ENCODE results near the gene ASAP2.

ASAP2 gene

DNA sequence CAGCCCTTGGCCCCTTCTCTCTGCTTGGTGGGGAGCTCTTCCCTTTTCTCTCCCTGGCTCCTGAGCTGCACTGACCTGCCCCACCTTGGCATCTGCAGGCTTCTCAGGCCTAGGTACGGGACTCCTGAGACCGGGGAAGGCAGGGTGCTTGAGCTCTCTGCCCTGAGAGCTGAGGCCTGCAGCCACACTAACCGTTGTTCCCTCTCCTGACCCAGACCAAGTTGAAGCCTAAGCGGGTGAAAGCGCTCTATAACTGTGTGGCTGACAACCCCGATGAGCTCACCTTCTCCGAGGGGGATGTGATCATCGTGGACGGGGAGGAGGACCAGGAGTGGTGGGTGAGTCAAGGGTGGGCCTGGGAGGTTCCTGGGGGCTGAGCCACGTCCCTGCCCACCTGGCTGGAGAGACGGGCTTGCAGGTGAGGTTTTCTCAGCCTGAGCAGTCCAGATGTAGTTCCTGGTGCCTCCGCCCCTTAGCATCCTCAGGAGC lies 194.5 kb downstream of the ASAP2 start:
- Histone ChIP-seq H3K4me3 (IDR thresholded peaks at IDR 0.05; ENCODE audit: insufficient read depth, low read depth, low read length) (no peak overlapping the region), H4K20me1 (ENCODE audit: insufficient read depth) (no peaks in the 10 kb centered on the region), H3K4me2 (no peak overlapping the region), H3K27me3 (ENCODE audit: insufficient read depth, low read depth) (no peaks in the 10 kb centered on the region), H3K79me2 (ENCODE audit: insufficient read depth, low read depth) (no peaks in the 10 kb centered on the region), H3K9ac (no peak overlapping the region), H3K36me3 (ENCODE audit: insufficient read depth) (no peaks in the 10 kb centered on the region), H2AFZ (ENCODE audit: low read depth) (no peak overlapping the region), H3K4me1 (ENCODE audit: low read depth, poor library complexity, severe bottlenecking) (no peaks in the 10 kb centered on the region), H3K27ac (no peak overlapping the region)
- TF ChIP-seq, protein P1, sequence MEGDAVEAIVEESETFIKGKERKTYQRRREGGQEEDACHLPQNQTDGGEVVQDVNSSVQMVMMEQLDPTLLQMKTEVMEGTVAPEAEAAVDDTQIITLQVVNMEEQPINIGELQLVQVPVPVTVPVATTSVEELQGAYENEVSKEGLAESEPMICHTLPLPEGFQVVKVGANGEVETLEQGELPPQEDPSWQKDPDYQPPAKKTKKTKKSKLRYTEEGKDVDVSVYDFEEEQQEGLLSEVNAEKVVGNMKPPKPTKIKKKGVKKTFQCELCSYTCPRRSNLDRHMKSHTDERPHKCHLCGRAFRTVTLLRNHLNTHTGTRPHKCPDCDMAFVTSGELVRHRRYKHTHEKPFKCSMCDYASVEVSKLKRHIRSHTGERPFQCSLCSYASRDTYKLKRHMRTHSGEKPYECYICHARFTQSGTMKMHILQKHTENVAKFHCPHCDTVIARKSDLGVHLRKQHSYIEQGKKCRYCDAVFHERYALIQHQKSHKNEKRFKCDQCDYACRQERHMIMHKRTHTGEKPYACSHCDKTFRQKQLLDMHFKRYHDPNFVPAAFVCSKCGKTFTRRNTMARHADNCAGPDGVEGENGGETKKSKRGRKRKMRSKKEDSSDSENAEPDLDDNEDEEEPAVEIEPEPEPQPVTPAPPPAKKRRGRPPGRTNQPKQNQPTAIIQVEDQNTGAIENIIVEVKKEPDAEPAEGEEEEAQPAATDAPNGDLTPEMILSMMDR (conservative IDR thresholded peaks at IDR 0.05; ENCODE audit: low read depth, low read length), result no peak

DNA sequence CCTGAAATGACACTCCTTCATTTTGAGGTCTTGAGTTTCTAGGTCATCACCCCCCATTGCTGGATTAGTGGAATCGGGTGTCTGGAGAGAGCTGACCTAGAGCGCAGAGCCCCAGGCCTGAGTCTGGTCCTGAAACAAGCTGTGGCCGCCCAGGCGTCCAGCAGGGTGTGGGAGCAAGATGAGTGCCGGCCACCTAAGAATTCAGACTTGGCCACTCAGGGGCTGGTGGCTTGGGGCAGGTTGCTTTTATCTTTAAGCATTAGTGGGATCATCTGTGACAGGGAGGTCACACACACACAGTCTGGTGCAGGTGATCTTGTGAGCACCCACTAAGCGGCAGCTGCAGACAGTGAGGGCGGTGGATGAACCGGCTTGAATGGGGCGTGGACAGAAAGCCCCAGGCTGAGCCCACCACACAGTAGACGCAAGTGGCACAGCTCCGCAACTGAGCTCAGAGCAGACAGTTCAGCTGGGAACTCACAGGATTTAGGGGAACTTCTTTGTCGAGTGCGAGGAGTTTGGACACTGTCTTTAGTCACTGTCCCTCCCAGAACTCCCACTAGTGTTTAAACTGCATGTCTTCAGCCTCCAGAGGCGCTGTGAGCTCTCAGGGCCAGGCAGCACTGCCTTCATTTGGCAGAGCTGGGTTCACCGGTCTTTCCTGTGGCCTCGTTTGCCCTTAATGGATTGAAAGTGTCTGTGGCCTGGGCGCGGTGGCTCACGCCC lies 195.2 kb downstream of the ASAP2 start:
- H3K9ac ChIP-seq, result no peak overlapping the region
- H3K79me2 ChIP-seq (ENCODE audit: insufficient read depth, low read depth), result no peaks in the 10 kb centered on the region
- H4K20me1 ChIP-seq (ENCODE audit: insufficient read depth), result no peaks in the 10 kb centered on the region
- TF ChIP-seq, protein P1 (conservative IDR thresholded peaks at IDR 0.05; ENCODE audit: low read depth, low read length), result no peak
- H3K27ac ChIP-seq, result no peak overlapping the region
- no peak overlapping the region for H3K4me2 ChIP-seq
- H3K27me3 ChIP-seq (ENCODE audit: insufficient read depth, low read depth), result no peaks in the 10 kb centered on the region
- no peak overlapping the region for H3K4me3 ChIP-seq (IDR thresholded peaks at IDR 0.05; ENCODE audit: insufficient read depth, low read depth, low read length)
- H3K36me3 ChIP-seq (ENCODE audit: insufficient read depth), result no peaks in the 10 kb centered on the region
- H2AFZ ChIP-seq (ENCODE audit: low read depth), result no peak overlapping the region
- no peaks in the 10 kb centered on the region for H3K4me1 ChIP-seq (ENCODE audit: low read depth, poor library complexity, severe bottlenecking)

DNA sequence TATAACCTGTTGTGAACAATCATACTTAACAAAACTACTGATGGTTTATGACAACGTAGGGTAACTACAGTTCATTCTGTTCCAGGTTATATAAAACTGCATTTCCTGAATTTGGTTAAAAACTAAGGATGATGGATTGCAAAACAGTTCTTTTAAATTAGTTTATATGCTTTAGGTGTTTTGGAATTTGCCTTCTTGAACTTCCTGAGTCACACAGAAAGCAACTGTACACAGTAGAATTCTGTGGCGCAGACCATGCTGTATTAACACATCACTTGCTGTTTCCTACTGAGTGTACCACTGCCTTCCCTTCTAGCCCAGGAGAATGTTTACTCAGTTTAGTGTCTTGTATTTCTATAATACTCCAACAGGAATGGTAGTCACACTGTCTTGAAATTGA lies 197.3 kb downstream of the ASAP2 start:
- TF ChIP-seq, protein P1 (conservative IDR thresholded peaks at IDR 0.05; ENCODE audit: low read depth, low read length), result no peak
- no peaks in the 10 kb centered on the region for H4K20me1 ChIP-seq (ENCODE audit: insufficient read depth)
- no peak overlapping the region for H3K4me3 ChIP-seq (IDR thresholded peaks at IDR 0.05; ENCODE audit: insufficient read depth, low read depth, low read length)
- no peaks in the 10 kb centered on the region for H3K36me3 ChIP-seq (ENCODE audit: insufficient read depth)
- H3K27ac ChIP-seq, result no peak overlapping the region
- no peaks in the 10 kb centered on the region for H3K4me1 ChIP-seq (ENCODE audit: low read depth, poor library complexity, severe bottlenecking)
- H3K79me2 ChIP-seq (ENCODE audit: insufficient read depth, low read depth), result no peaks in the 10 kb centered on the region
- no peak overlapping the region for H3K9ac ChIP-seq
- no peak overlapping the region for H2AFZ ChIP-seq (ENCODE audit: low read depth)
- H3K4me2 ChIP-seq, result no peak overlapping the region
- no peaks in the 10 kb centered on the region for H3K27me3 ChIP-seq (ENCODE audit: insufficient read depth, low read depth)

DNA sequence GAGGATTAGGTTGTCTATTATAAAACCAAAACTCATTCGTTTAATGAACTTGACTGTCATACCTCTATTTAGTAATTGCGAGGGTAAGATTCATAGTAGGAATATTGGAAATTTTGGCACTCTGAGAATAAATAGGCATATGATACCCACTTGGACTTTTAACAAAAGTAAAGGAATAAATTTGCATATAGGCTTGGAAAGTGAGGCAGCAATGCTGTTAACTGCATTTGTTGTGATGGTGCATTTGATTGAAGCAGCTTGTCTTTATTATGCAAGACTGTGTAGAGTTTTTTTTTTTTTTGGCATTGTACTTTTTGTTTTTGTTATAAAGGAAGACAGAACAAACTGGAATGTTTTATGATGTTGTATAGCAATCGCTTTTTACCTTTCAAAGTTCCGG lies 197.8 kb downstream of the ASAP2 start:
- no peak overlapping the region for H3K4me3 ChIP-seq (IDR thresholded peaks at IDR 0.05; ENCODE audit: insufficient read depth, low read depth, low read length)
- H3K27ac ChIP-seq, result no peak overlapping the region
- H3K27me3 ChIP-seq (ENCODE audit: insufficient read depth, low read depth), result no peaks in the 10 kb centered on the region
- H2AFZ ChIP-seq (ENCODE audit: low read depth), result no peak overlapping the region
- no peaks in the 10 kb centered on the region for H3K4me1 ChIP-seq (ENCODE audit: low read depth, poor library complexity, severe bottlenecking)
- H3K9ac ChIP-seq, result no peak overlapping the region
- H3K36me3 ChIP-seq (ENCODE audit: insufficient read depth), result no peaks in the 10 kb centered on the region
- H4K20me1 ChIP-seq (ENCODE audit: insufficient read depth), result no peaks in the 10 kb centered on the region
- no peak overlapping the region for H3K4me2 ChIP-seq
- TF ChIP-seq, protein P1 (conservative IDR thresholded peaks at IDR 0.05; ENCODE audit: low read depth, low read length), result no peak
- no peaks in the 10 kb centered on the region for H3K79me2 ChIP-seq (ENCODE audit: insufficient read depth, low read depth)

Measured in KMS-11 (cell line).